Hematopoietic multipotent progenitor cell treated with erythropoietin and hydrocortisone succinate and interleukin-3 and kit ligand, for 15 days (in vitro differentiated cells): Measurements from ENCODE around the gene TXNDC12.
"Not testable (repeated sequence)": the region's sequence is repeated elsewhere in the genome, so short reads cannot be mapped to it uniquely, and the experiment has no call there.

ENCODE experiments used
- DNase-seq: peaks from one replicate; pipeline ENCODE4 v3.0.0-alpha.2; 2015; ENCODE audit warnings: low spot score

TXNDC12 gene

DNA sequence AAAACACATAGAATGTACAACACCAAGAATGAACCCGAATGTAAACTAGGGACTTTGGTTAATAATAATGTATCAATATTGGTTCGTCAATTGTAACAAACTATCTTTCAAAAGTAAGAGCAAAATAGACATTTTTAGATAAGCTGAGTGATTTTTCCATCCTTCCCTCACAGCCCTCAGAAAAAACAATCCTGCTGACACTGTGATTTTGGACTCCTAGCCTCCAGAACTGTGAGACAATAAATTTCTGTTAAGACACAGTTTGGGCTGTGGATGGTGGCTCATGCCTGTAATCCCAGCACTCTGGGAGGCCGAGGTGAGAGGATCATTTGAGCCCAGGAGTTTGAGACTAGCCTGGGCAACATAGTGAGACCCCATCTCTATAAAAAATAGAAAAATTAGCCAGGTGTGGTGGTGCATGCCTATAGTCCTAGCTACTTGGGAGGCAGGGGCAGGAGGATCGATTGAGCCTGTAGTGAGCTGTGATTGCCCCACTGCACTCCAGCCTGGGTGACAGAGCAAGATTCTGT lies 9.3 kb downstream of the TXNDC12 start:
- DNase-seq, result not testable (repeated sequence)

DNA sequence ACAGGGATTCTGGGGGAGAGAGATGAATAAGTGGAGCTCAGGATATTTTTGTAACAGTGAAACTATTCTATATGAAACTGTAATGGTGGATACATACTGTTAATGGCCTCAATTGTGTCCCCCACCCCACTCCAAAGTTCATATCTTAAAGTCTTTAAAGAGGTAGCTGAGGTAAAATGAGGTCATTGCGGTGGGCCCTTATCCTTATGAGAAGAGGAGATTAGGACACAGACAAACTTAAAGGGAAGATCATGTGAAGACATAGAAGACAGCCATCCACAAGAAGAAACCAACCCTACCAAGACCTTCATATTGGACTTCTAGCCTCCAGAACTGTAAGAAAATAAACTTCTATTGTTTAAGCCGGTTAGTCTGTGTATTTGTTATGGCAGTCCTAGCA lies 9.8 kb downstream of the TXNDC12 start:
- no peak for DNase-seq

DNA sequence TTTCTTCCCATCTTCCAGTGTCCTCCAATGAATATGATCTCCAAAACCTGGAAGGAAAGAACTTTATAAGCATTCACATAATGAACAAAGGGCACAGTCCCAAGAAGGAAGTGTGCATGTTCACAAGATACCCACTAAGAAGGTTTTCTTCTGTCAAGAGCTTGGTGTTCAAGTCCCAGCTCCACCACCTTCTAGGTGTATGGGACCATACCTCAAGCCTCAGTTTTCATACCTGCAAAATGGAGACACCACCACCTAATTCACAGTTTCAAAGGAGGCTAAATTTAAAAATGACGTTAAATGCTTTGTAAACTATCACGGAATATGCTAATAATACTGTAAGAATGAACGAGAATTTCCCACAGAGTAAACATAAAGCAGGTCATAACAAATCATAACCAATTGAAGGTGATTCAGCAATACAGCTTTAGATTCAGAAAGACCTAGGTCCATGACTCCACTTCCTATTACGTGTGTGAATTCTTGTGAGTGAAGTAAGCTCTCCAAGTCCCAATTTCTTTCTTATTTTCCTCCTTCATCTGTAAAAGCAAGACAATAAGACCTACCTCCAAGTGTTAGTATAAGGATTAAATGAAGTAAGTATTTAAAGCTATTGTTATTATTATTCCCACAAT lies 13.3 kb downstream of the TXNDC12 start:
- no peak for DNase-seq

DNA sequence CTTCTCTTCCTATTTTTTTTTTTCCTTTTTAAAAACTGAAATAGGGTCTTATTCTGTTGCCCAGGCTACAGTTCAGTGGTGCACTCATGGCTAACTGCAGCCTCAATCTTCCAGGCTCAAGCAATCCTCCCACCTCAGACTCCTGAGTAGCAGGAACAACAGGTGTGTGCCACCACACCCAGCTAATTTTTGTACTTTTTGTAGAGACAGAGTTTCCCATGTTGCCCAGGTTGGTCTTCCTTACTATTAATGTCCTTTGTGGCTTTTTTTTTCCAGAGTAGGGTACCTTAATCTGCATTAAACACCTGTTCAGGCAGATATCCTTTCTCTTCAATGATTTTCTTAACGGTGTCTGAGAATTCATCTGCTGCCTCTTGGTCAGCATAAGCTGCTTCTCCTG lies 17.1 kb downstream of the TXNDC12 start:
- no peak for DNase-seq

DNA sequence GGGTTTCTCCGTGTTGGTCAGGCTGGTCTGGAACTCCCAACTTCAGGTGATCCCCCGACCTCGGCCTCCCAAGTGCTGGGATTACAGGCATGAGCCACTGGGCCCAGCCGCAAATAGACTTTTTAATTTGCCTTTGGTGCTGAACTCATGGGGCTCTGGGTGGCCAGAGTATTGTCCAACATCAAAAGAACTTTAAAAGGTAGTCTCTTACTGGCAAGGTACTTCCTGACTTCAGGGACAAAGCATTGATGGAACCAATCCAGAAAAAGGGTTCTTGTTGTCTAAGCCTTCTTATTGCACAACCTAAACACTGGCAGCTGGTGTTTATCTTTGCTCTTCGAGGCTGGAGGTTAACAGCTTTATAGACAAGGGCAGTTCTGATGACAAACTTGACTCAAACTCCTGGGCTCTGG lies 17.6 kb downstream of the TXNDC12 start:
- no peak for DNase-seq

DNA sequence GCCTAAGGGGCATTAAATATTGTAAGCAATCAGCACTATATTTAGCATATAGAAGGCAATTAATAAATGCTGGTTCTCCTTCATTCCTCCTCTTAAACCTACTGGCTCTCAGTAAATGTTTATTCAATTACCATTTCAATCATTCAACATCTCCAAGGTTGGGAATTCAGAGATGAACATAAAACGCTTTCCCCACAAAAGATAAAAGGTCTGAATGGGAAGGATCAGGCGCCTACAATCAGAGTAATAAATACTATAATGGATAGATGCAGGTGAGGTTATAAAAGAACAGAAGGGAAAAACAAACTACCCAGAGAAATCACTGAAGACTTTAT lies 21.0 kb downstream of the TXNDC12 start:
- DNase-seq, result no peak

DNA sequence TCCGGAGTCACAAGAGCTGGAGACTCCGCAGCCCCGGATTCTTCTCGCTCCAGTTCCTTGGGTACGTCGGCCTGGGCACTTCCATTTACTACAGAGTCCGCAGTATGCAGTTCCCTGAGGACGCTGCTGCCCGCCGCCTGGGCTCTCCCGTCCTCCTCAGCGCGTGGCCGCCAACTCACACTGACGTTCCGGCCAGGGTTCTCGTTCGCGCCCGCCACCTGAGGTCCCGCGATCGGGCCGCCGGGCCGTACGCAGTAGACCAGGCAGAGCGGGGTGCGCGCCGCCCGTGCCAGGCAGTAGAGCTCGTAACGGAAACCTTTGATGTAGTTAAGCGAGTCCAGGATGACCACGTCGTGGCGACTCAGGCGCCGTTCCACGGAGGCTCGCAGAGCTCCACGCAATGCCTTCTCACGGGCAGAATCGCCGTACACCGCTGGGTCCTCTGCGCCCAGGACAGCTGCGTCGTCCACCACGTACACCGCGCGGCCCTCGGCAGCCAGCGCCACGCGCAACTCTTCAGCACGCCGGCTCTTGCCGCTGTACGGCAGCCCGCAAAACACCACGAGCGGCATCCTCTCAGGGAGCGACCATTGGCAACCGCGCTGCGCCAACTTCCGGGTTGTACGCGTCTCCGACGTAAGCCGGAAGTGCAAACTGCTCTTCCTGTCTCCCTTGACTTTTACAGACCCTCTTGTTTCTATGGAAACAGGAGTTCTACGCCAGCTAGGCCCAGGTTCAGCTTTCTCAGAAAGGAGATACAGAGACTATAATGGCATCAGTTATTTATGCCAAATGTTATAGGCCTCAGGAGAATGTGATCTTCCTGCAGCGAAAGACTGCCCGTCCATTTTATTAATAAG lies 21.6 kb downstream of the TXNDC12 start, which contains the start of gene KTI12:
Gene KTI12 (minus strand): TSS at position 621 of the 860 bp plus-strand sequence. CDS start 49 bp downstream, at position 572.
- DNase-seq, result peak; percentile 87

DNA sequence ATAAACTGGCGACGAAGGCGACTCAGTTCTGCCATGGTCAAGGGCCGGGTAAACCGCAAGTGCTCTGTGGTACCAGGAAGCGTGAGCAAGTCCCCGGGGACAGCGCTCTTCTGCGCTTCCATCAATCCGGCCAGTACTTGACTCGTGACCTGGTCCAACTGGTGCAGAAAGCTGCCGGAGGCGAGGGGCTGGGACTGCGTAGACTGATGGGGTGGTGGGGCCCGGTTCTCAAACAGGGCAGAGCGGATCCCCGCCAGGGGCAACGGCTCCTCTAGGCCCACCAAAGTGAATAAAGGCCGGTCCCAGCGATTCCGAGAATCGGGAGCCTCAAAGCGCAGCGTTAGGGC lies 22.2 kb downstream of the TXNDC12 start:
- DNase-seq, result no peak

DNA sequence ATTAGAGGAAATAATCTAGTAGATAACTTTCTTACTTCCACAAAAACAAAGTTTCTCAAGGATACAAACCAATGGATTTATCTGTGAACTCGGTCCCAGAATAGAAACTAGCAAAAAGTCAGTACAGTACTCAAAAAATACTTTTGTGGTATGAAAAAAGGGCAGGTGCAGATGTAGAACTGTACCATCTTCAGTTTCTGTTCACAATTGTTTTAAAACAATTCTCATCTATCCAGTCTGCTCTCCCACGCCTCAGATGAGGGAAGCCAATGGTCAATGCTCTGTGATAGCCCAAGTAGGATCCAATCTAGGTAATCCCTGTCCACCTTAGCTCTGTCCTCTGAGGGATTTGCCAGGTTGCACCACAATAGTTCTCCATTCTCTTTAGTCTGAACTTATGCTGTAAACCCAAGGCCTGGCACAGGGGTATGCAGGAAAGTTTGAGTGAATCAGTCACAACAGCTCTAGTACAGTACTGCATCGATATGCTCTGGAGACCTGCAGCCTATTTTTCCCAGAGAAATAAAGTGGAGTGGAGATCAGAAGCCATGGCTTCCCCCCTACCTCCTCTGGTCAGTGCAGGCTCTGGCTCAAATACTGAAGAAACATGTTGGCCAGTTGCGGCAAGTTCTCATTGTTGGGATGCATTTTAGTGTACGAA lies 22.7 kb downstream of the TXNDC12 start:
- no peak for DNase-seq

DNA sequence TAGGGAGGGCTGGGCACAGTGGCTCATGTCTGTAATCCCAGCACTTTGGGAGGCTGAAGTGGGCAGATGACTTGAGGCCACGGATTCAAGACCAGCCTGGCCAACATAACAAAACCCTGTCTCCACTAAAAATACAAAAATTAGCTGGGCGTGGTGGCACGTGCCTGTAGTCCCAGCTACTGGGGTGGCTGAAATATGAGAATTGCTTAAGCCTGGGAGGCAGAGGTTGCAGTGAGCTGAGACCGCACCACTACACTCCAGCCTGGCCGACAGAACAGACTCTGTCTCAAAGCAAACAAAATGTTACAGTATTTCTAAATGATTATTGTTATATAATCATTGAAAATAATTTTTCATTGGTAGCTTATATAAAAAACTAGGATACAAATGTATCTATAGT lies 26.2 kb downstream of the TXNDC12 start:
- DNase-seq, result not testable (repeated sequence)

DNA sequence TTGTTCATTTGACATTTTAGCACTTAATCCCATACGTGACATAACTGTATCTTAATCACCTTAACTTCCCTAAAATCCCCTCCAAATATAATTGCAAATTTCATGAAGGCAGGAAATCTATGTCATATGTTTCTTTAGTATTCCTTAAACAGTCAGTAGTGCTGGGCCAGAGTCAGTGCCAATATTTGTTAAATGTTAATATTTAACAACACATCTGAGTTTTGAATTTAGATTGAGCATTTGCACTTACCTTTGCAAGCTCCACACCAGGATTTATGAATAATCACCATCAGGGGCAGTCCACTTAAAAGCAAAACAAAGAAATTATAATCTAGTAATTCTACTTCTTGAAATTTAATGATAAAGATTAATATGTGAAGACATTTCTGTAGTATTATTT lies 26.7 kb downstream of the TXNDC12 start:
- DNase-seq, result no peak

DNA sequence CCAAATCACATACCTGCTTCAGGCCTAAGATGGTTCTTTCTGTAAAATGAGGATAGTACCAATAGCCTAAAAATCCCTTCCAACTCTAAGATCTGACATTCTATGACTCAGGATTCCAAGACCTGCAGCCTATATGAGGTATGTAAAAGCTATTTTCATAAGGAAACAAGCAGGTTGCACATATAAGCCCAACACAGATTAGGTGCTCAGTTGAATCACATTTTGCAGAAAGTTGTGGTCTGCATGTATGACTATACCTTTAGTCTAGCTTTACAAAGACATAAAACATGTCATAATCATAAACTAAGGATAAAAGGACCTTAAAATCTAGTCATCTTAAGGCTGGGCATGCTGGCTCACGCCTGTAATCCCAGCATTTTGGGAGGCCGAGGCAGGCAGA lies 28.7 kb downstream of the TXNDC12 start:
- DNase-seq, result no peak

DNA sequence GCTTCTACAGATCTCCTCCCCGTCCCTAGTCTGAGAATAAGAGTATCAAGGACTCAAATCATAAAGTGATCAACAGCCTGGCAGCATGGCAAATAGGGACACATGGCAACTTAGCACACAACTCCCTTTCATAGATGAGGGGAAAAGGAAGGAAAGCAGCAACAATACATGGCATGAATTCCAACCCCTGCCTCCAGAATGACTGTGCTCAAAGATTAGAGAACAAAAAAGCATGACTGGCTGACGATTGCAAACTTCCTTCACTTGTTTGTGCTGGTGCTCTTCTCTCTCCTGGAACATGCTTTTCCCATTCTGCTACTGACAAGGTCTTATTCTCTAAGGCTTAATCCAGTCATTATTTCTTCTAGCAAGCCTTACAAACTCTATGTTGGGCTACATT lies 32.9 kb downstream of the TXNDC12 start:
- no peak for DNase-seq

DNA sequence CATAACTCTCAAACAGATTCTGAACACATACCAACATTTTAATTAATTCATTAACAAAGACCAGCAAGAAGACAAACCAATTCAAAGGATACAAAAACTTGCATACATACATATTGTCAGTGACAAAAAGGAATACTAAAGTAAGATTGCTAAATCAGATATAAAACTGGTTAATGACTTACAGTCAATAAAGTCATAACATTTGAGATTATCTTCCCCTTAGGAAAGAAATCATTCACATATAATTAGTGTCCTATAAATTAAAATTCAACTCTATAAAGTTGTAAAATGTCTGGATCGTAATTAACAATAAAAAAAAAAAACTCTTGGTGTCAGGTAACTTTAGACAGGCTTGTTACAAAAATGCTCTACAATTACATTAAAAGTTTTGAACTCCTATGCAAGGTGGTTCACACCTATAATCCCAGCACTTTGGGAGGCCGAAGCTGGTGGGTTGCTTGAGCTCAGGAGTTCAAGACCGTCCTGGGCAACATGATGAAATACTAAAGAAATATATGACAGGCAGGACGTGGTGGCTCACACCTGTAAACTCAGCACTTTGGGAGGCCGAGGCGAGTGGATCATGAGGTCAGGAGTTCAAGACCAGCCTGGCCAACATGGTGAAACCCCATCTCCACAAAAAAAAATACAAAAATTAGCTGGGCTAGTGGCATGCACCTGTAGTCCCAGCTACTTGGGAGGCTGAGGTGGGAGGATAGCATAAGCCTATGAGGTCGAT lies 46.8 kb downstream of the TXNDC12 start:
- DNase-seq, result no peak

DNA sequence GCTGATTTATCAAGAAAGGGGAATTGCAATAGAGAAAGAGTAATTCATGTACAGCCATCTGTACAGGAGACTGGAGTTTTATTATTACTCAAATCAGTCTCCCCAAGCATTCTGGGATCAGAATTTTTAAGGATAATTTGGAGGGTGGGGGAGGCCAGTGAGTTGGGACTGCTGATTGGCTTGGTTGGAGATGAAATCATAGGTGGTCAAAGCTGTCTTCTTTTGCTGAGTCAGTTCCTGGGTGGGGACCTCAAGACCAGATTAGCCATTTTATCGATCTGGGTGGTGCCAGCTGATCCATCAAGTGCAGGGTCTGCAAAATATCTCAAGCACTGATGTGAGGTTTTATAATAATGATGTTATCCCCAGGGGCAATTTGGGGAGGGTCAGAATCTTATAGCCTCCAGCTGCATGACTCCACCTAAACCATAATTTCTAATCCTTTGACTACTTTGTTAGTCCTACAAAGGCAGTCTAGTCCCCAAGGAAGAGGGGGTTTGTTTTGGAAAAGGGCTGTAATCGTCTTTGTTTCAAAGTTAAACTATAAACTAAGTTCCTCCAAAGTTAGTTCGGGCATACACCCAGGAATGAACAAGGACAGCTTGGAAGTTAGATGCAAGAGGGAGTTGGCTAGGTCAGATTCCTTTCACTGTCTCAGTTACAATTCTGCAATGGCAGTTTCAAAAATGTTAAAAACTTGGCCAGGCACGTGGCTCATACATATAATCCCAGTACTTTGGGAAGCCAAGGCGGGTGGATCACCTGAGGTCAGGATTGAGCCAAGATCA lies 47.6 kb downstream of the TXNDC12 start:
- no peak for DNase-seq

DNA sequence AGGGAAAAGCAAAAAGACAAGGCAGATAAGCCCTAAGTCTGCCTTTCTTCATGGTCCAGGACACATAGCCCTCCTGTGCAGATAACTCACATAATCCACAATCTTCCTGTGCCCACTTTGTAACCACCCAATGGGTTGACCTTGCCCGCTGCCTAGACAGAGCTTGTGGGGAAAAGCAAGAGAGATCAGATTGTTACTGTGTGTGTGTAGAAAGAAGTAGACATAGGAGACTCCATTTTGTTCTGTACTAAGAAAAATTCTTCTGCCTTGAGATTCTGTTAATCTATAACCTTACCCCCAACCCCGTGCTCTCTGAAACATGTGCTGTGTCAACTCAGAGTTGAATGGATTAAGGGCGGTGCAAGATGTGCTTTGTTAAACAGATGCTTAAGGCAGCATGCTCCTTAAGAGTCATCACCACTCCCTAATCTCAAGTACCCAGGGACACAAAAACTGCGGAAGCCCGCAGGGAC lies 48.9 kb downstream of the TXNDC12 start:
- not testable (repeated sequence) for DNase-seq

DNA sequence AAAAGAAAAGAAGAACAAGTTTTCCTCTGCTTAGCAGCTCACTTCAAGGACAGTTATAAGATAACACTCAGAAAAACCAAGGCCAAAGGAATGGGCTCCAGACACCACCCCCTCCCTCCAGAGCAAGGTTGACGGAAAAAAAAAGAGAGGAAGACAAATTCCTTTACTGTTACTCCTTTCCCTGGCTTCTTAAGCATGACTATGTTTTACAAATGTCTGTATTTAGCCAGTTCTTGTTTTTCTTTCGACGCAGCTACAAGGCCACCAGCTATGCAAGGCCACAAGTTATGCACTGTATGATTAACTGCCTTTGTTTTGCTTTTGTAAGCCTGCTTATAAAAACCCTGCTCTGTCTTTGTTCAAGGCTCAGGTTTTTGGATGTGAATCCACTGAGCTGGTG lies 49.4 kb downstream of the TXNDC12 start:
- not testable (repeated sequence) for DNase-seq

DNA sequence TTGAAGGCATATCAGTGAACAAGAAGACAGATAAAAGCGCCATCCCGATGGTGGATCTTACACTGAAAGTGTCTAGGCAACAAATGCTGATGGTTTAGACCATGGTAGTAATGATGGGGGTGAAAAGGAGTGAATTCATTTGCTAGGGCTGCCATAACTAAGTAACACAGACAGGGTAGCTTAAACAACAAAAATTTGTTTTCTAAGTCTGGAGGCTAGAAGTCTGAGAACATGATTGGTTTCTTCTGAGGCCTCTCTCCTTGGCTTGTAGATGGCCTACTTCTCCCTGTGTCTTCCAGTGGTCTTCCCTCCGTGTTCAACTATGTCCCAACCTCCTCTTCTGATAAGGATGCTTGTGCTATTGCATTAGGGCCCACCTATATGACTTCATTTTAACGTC lies 51.1 kb downstream of the TXNDC12 start:
- no peak for DNase-seq

DNA sequence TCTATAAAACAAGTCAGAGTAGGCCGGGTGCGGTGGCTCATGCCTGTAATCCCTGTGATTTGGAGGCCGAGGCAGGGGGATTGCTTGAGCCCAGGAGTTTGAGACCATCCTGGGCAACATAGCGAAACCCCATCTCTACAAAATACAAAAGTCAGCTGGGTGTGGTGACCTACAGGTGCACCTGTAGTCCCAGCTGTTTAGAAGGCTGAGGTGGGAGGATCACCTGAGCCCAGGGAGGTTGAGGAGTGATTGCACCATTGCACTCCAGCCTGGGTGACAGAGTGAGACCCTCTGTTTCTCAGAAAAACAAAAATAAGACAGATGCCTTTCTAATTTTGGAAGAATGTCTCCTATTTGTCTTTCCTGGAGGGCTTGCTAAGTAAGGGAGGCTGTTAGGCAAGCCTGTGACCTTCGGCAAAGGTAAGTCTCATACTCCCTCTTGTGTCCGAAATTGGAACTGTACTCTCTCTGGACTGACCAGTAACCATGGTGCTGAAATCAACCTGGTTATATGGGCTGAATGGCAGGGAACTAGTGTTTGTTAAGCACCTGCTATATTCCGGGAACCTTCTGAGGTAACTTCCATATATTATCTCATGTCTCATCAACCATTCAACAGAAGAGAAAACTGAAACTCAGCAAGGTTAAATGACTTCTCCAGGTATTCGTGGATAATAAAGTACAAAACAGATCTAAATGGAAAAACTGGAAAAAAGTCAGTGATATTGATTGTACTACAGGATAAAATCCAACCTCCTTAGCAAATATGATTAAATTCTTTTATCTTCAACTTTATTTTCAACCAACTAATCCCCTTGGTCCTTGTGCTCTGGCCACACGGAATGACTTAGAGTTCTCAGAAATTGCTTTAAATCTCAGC lies 52.7 kb downstream of the TXNDC12 start:
- DNase-seq, result peak; percentile 76

DNA sequence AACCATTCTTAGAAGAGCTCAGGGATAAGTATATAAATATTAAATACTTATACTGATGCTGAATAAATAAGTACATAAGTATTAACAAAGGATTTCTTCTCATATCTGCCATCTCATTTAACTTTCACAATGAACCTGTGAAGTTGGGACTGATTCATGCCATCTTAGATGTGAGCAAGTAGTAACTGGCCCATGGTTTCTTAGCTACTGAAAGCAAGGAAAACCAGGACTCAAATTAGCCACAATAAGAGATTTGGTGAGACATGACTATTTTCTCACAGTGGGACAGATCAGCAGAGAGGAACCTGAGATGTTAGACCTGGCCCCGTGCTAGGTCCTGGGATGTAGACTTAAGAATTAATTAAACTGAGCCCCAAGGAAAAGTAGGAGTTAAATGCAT lies 56.3 kb downstream of the TXNDC12 start:
- DNase-seq, result no peak
